HG02981 (cell line): ENCODE results near the gene LRRC8E.

Source experiments
- ATAC-seq: cut with Tn5 transposase; IDR thresholded peaks from one replicate; pipeline ENCODE4 v1.9.1; 2021; ENCODE audit warnings: mild to moderate bottlenecking, moderate library complexity; ENCODE audit not compliant: unreplicated experiment

LRRC8E gene

GRCh38 chr19:7867092-7867844 is 21.0 kb upstream of the LRRC8E start:
- no peak for ATAC-seq

GRCh38 chr19:7868326-7868670 is 20.0 kb upstream of the LRRC8E start:
- ATAC-seq = no peak

DNA sequence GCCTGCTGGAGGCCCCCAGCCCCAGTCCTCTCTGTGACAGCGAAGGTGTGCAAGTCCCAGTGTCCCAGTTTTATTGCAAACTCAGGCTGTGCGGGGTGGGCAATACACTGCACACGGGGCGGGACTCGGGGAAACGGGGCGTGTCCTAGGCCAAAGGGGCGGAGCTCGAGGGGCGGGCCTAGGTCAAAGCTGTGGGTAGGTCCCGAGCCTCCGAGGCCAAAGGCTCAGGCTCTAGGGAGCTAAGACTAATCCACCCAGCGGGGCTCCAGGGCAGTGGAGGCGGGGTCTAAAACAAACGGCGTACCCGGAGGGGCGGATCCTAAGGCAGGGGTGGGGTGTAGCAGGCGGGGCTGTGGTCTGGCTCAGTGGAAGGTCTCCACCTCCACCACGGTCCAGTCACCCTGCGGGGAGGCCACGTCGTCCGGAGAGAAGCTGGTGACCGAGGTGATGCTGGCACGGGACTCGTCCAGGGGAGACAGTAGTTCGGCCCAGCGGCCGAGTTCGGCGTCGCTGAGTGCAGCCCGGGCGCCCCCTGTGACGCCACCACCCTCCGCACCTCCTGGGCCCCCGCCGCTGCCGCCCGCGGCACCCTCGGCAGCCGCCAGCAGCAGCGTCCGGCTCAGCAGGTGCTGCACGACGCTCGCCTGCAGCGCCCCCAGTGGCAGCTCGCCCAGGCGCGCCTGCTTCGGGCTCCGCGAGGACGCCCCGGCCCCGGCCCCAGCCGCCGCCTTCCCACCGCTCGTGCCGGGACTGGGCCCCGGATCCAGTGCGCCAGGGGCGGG is 19.4 kb upstream of the LRRC8E start:
- ATAC-seq = peak; percentile 48

GRCh38 chr19:7869453-7869909 is 18.8 kb upstream of the LRRC8E start:
- ATAC-seq = peak; percentile 42

GRCh38 chr19:7869910-7870511 is 18.3 kb upstream of the LRRC8E start:
- ATAC-seq = no peak

- ATAC-seq = no peak
Measured at GRCh38 chr19:7870571-7871436, 17.5 kb upstream of the LRRC8E start.

DNA sequence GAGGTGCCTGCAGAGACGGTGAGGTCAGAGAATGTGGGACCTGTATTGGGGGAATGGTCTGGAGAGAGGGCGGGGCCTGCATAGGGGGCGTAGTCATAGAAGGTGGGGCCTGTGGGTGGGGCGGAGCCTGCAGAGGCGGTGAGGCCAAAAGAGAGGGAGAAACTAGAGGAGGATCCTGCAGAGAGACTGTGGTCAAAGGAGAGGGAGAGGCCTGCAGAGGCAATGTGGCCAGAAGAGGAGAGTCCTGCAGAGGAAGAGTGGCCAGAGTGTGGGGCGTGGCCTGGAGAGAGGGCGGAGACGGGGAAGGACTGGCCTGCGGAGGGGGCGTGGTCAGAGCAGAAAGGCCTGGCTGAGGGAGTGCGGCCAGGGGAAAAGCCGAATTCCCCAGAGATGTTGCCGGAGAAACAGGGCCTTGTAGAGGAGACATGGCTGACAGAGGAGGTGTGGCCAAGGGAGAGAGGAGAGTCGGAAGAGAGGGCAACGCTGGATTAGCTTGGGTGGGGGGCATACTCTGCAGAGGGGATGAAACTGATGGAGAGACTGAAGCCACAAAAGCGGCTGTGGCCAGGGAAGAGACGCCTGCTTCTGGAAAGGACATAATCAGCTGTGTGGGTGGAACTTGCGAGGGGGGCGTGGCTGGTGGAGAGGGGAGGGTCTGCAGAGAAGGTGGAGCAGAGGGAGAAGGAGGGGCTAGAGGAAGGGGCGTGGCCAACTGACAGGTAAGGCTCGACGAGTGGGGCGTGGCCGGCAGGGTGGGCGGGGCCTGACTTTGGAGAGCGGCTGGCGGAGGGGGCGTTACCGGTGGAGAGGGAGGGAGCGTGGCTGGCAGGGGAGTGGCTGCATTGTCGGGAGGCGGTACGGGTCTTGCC is 16.6 kb upstream of the LRRC8E start:
- ATAC-seq = no peak

DNA sequence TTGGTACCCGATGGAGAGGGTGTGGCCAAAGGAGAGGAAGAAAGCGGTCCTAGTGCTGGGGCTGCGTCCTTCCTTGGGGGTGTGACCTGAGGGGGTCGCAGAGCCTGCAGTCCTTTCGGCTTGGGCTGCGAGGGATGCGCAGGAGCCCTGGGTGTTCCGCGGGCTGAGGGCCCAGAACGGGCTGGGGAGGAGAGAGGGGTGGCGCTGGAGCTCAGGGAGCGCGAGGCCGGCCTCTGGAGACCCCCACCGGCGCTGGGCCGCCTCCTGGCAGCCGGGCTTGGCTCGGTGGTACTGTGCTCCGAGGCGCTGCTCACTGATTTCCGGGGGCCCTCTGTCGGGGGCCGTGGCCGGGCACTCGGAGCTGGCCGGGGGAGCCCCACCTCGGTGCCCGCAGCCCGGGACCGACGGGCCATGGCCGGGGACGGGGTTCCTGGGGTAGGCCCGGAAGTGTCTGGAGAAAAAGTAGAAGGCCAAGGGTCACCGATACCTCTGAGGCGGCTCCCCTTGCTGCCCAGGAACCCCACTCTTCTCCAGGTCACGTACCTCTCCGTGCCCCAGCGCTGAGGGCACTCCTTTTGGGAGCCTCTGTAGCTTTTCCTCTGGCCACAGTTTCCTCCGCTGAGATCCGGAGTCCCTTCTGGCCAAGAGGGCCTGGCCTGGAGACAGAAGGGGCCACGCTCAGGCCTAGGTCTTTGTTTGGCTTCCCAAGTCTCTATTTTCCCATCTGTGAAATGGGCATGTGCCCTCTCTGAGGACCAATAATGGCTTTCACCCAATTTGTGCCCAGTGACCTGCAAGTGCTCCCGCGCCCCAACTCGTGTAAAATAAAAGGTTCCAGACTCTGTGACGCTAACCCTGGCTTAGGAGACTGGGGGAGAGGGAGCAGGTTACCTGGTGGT is 15.8 kb upstream of the LRRC8E start:
- ATAC-seq = no peak

- no peak for ATAC-seq
Measured at GRCh38 chr19:7873304-7874075, 14.8 kb upstream of the LRRC8E start.

DNA sequence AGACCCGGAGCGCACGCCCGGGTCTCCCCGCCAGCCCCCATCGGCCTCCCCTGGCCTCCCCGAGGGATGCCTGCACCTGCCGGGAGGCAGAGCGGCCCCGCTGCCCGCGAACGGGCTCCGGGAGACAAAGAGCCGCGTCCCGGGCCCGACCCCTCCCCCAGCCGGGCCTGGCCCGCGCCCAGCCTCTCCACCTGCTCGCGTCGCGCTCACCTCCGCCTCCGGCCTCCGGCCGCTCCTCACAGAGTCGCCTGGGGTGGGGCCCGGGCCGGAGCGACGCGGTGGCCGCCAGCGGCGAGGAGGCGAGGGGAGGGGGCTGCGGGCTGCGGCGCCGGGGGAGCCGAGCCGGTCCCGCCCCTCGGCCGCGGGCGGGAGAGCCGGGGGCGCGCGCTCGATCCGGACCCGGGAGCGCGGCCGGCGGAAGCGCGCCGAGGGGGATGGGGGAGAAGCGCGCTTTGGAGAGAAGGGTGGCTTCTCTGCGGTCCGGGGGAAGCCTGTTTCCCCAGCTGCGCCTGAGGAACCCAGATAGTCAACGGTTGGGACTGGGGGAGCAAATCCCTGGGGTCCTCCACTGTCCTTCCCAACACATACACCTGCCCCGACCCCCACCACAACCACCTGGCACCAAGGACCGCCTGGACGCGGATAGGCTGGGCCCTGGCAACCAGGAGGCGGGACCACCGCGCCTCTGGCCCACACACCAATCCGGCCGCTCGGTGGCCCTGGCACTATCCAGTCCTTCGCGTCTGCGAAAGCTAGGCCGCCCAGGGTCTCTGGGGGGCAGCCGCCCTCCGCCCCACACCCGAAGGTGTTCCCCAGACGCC is 14.0 kb upstream of the LRRC8E start, which contains the start of gene PRR36:
TSS of gene PRR36 (minus strand) at position 315 of the 821 bp plus-strand sequence. CDS start 701 bp downstream, outside the sequence.
- ATAC-seq = no peak

DNA sequence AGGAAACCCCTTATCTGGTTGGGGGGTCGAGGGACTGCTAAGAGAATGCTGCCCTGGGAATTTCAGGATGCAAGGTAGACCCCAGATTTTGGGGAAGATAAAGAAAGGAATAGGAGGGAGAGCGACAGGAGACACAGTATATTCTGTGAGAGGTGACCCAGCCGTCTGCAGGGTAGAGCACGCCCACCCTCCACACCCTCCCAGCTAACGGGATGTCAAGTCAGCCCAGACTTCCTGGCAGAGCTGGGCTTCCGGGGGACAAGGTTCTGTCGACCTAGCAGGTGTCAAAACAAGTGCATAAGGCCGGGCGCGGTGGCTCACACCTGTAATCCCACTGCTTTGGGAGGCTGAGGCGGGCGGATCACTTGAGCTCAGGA is 13.4 kb upstream of the LRRC8E start:
- ATAC-seq = no peak

DNA sequence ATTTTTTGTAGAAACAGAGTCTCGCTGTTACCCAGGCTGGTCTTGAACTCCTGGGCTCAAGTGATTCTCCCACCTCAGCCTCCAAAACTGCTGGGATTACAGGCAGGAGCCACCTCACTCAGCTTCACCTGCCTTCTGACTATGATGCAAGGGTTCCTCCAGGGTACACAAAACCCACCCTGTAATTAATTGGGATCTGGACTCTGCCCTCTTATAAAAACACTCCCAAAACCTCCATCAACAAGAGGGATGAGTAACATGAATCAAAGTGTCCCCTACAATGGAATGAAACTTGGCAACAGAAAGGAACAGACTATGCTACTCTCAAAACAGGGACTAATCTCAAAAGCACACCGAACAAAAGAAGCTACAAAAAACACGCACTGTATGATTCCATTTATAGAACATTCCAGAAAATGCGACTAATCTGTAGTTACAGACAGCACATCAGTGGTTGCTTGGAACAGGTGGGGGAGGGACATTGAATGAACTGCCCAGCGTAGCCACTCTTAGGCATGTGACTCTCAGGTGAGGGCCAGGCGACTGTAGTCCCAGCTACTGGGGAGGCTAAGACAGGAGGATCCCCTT is 11.0 kb upstream of the LRRC8E start:
- ATAC-seq = no peak

GRCh38 chr19:7879111-7879807 is 9.1 kb upstream of the LRRC8E start:
- ATAC-seq = no peak

- no peak for ATAC-seq
Measured at GRCh38 chr19:7879836-7880235, 8.5 kb upstream of the LRRC8E start.

DNA sequence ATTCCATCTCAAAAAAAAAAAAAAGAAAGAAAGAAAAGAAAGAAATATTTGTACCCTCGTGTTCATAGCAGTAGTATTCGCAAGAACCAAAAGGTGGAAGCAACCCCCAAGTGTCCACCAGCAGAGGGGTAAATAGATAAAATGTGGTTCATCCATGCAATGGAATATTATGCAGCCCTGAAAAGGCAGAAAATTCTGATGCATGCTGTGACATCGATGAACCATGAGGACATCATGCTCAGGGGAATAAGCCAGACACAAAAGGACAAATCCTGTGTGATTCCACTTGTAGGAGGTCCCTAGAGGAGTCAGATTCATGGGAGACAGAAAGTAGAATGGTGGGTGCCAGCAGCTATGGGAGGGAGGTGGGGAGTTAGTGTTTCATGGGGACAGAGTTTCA is 6.4 kb upstream of the LRRC8E start:
- ATAC-seq = no peak

- no peak for ATAC-seq
Measured at GRCh38 chr19:7883105-7883504, 5.2 kb upstream of the LRRC8E start.
